HepG2 (cell line): ENCODE data around the gene RACGAP1. TPM values are rescaled to one million over a fixed set of nuclear protein-coding genes. Genes with fewer than 3 reads are reported as not detected.

Experiments
- ATAC-seq: fragments of 200-7000 bp; cut with Tn5 transposase; 3 replicates; pipeline ENCODE4 v1.9.1; 2020; ENCODE audit warnings: mild to moderate bottlenecking, moderate library complexity
- BruUV-seq: library from RNA; stranded (reverse); fragments of 400-500 nt; replicated peaks from 2 replicates; lab custom pipeline; 2021; lab: Mats Ljungman, UMichigan
- CTCF ChIA-PET: fragments of 300-600 bp; formaldehyde crosslinking; extraction: SDS; loops from one replicate; lab custom pipeline; 2021; ENCODE audit warnings: low total read pairs, inconsistent platforms, low intra/inter-chr PET ratio; lab: Yijun Ruan, JAX
- POLR2A ChIA-PET: fragments of 350-600 bp; sonication (Branson Sonifier 250); formaldehyde crosslinking; loops from one replicate; lab custom pipeline; 2020; ENCODE audit warnings: antibody characterized with exemption, inconsistent platforms; lab: Yijun Ruan, JAX
- DNase-seq: peaks from one replicate; pipeline ENCODE4 v3.0.0-alpha.2; 2015; ENCODE audit warnings: low spot score
- FAIRE-seq: peaks from 3 replicates; lab custom pipeline; 2011; peaks lifted over from hg19 to GRCh38; lab: Jason Lieb, UNC
- H2AFZ ChIP-seq: one replicate; pipeline ENCODE4 v1.6.1; 2011; ENCODE audit warnings: low read length, inconsistent platforms
- H3K27ac ChIP-seq: fragments of 300-600 bp; 3 replicates; pipeline ENCODE4 v1.8.0; 2011; ENCODE audit warnings: mixed run types, mild to moderate bottlenecking, mixed read lengths, low read length, inconsistent platforms; ENCODE audit not compliant: insufficient read depth; ENCODE audit errors: extremely low read length
- H3K27me3 ChIP-seq, 2 experiments: fragments of 200-600 bp in 1 of 2; 2 replicates in 1 of 2; 3 replicates in 1 of 2; pipeline versions ENCODE4 v1.6.0 to v1.8.0; 2011; ENCODE audit warnings: low read length in 2 of 2, mild to moderate bottlenecking in 2 of 2, moderate library complexity in 2 of 2, inconsistent platforms in 1 of 2; ENCODE audit not compliant: insufficient read depth in 2 of 2, control insufficient read depth in 1 of 2
- H3K36me3 ChIP-seq, 2 experiments: fragments of 200-600 bp in 1 of 2; replicated peaks in 1 of 2; 2 replicates in 1 of 2; 3 replicates in 1 of 2; pipeline versions ENCODE4 v1.5.1 to v1.8.0; 2011; ENCODE audit warnings: low read length in 2 of 2, inconsistent platforms in 1 of 2; ENCODE audit not compliant: insufficient read depth in 2 of 2, control insufficient read depth in 1 of 2
- H3K4me1 ChIP-seq: 2 replicates; pipeline ENCODE4 v1.5.1; 2012; ENCODE audit warnings: low read length, inconsistent platforms; ENCODE audit not compliant: insufficient read depth
- H3K4me2 ChIP-seq: 2 replicates; pipeline ENCODE4 v1.6.0; 2011; ENCODE audit warnings: low read depth, low read length, inconsistent platforms
- H3K4me3 ChIP-seq, 3 experiments: fragments of 200-600 bp in 1 of 3; sonication (generic), shearing (Covaris generic) in 1 of 3; replicated peaks in 1 of 3; 2 replicates each; pipeline ENCODE4 v1.5.1; 2011 to 2016; ENCODE audit warnings: low read length in 3 of 3, inconsistent platforms in 2 of 3, low read depth in 2 of 3, mild to moderate bottlenecking in 2 of 3, control low read depth in 1 of 3, mixed read lengths in 1 of 3; ENCODE audit not compliant: insufficient read depth in 1 of 3
- H3K79me2 ChIP-seq: one replicate; pipeline ENCODE4 v1.6.1; 2011; ENCODE audit warnings: low read length, inconsistent platforms; ENCODE audit not compliant: insufficient read depth
- H3K9ac ChIP-seq: 2 replicates; pipeline ENCODE4 v1.6.0; 2011; ENCODE audit warnings: mild to moderate bottlenecking, low read depth, low read length, inconsistent platforms; ENCODE audit not compliant: insufficient read depth
- H3K9me3 ChIP-seq: 2 replicates; pipeline ENCODE4 v1.5.1; 2012; ENCODE audit warnings: mild to moderate bottlenecking, low read length
- H4K20me1 ChIP-seq: 2 replicates; pipeline ENCODE4 v1.6.0; 2011; ENCODE audit warnings: inconsistent platforms, mild to moderate bottlenecking, low read length, moderate library complexity; ENCODE audit not compliant: insufficient read depth
- ATRX ChIP-seq: sonication (generic); formaldehyde crosslinking; IDR thresholded peaks from 2 replicates; pipeline ENCODE4 v1.4.0; 2020; ENCODE audit warnings: missing genetic modification reagents, borderline replicate concordance
- BORCS8-MEF2B ChIP-seq: sonication (generic); formaldehyde crosslinking; IDR thresholded peaks from 2 replicates; pipeline ENCODE4 v1.8.0; 2022; ENCODE audit warnings: mild to moderate bottlenecking, missing genetic modification reagents
- TCF12 ChIP-seq, 2 experiments: fragments of 450-650 bp in 1 of 2; sonication (generic) in 1 of 2; formaldehyde crosslinking in 1 of 2; IDR thresholded peaks; 2 replicates each; pipeline versions ENCODE4 v1.6.1 to v1.8.0; 2017 to 2022; ENCODE audit warnings: antibody characterized with exemption in 1 of 2, mild to moderate bottlenecking in 1 of 2, missing genetic modification reagents in 1 of 2, moderate library complexity in 1 of 2
- THAP9 ChIP-seq: sonication (generic); formaldehyde crosslinking; IDR thresholded peaks from 2 replicates; pipeline ENCODE4; 2020; ENCODE audit warnings: missing genetic modification reagents, mild to moderate bottlenecking, borderline replicate concordance
- ZBTB20 ChIP-seq: sonication (generic); formaldehyde crosslinking; IDR thresholded peaks from 2 replicates; pipeline ENCODE4 v1.8.1; 2023; ENCODE audit warnings: missing genetic modification reagents, low read depth, mild to moderate bottlenecking, borderline replicate concordance
- ZHX1 ChIP-seq: sonication (generic); formaldehyde crosslinking; IDR thresholded peaks from 2 replicates; pipeline ENCODE4 v1.8.1; 2022; ENCODE audit warnings: low read depth, mild to moderate bottlenecking, missing genetic modification reagents
- ZNF543 ChIP-seq: sonication (generic); formaldehyde crosslinking; IDR thresholded peaks from 2 replicates; pipeline ENCODE4 v1.4.0; 2020; ENCODE audit warnings: mild to moderate bottlenecking, missing genetic modification reagents
- ZNF614 ChIP-seq: IDR thresholded peaks from 2 replicates; pipeline ENCODE4 v1.6.1; 2018; ENCODE audit warnings: missing biosample characterization, missing genetic modification reagents, inconsistent platforms, borderline replicate concordance
- ZNF766 ChIP-seq: sonication (generic); formaldehyde crosslinking; IDR thresholded peaks from 2 replicates; pipeline ENCODE4 v1.5.0; 2020; ENCODE audit warnings: missing genetic modification reagents, borderline replicate concordance
- WGBS: methylation state at CpG from one replicate; pipeline ENCODE4 v1.1.6; 2017; ENCODE audit warnings: low lambda C conversion rate; 5-methylcytosine and 5-hydroxymethylcytosine counted together
- in situ Hi-C: cut with HindIII; loops from 2 replicates; pipeline ENCODE4 v1.10.0; 2017; ENCODE audit warnings: low pct_unique_long_range_greater_than_20kb; ENCODE audit not compliant: extremely low pct_ligation_motif_present
- intact Hi-C: fragments of 100-400 bp; cut with micrococcal nuclease; formaldehyde crosslinking; loops from one replicate; pipeline ENCODE4 v1.10.0; 2022; ENCODE audit not compliant: unreplicated experiment
- polyA plus RNA-seq, 8 experiments: library from polyadenylated mRNA; depleted of rRNA in 3 of 8; stranded (reverse) in 7 of 8; unstranded in 1 of 8; fragments of >200 nt; fragmentation: Illumina TruSeq in 4 of 8; extraction: Trizol in 4 of 8; gene quantifications; 2 replicates each; pipeline versions ENCODE4 v1.2.1 to v1.2.3, GENCODE V29; 2011 to 2016; ENCODE audit warnings: low read depth in 4 of 8, missing spikeins in 1 of 8, mixed read lengths in 1 of 8; ENCODE audit not compliant: insufficient read depth in 1 of 8
- total RNA-seq, 5 experiments: library from RNA; depleted of rRNA; stranded (reverse); fragments of >200 nt; fragmentation: Illumina TruSeq; extraction: Trizol; gene quantifications; 2 replicates each; pipeline ENCODE4 v1.2.3, GENCODE V29; 2016; ENCODE audit warnings: low read depth in 1 of 5
- TF ChIP-seq, protein P1 (sequence below): sonication (generic); formaldehyde crosslinking; IDR thresholded peaks from 2 replicates; pipeline ENCODE4 v1.4.0; 2020; ENCODE audit warnings: missing genetic modification reagents

The RACGAP1 gene
- total and polyA plus RNA-seq, 2 of the 13 experiments (the other 11 are each of a cell fraction or from before 2014, with no cell fraction given): 16.7 to 57.9 TPM

DNA sequence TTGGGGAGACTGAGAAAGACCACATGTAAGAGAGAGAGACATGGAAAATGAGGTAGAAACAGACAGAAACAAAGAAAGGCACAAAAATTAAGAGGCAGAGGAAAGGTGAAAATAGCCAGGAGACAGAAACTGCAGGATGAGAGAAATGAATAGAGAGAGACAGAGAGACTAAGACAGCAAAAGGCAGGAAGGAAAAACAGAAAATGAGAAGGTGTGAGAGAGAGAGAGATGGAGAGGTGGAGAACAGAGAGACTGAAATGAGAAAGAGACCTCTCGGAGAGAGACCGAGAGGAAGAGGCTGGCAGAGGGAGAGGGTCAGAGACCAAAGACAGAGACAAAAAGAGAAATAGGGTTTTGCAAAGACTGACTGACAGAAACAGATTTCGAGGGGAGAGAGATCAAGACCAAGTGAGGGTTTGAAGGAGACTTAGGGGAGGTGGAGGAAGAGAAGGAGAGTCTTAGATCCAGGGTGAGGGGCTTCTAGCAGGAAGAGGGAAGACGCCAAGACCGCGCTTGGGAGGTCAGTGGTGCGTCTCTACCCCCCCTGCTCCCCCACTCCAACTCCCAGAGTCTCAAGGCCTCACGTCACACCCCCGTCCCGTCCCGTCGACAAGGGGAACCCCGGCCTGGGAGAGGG lies 64.7 kb downstream of the RACGAP1 start (continued):
- TF ChIP-seq ZHX1 (CRISPR knock-in tag) (no peak), TCF12 (IDR thresholded peaks at IDR 0.05) (no peak), TCF12 (CRISPR knock-in tag; IDR thresholded peaks at IDR 0.05) (no peak), BORCS8-MEF2B (CRISPR knock-in tag) (no peak)
- TF ChIP-seq, protein P1, sequence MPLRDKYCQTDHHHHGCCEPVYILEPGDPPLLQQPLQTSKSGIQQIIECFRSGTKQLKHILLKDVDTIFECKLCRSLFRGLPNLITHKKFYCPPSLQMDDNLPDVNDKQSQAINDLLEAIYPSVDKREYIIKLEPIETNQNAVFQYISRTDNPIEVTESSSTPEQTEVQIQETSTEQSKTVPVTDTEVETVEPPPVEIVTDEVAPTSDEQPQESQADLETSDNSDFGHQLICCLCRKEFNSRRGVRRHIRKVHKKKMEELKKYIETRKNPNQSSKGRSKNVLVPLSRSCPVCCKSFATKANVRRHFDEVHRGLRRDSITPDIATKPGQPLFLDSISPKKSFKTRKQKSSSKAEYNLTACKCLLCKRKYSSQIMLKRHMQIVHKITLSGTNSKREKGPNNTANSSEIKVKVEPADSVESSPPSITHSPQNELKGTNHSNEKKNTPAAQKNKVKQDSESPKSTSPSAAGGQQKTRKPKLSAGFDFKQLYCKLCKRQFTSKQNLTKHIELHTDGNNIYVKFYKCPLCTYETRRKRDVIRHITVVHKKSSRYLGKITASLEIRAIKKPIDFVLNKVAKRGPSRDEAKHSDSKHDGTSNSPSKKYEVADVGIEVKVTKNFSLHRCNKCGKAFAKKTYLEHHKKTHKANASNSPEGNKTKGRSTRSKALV (CRISPR knock-in tag): no peak
- TF ChIP-seq, all 625 proteins: peak for 0

- FAIRE-seq (no peak), ATAC-seq (no peak), DNase-seq (no peak)
- 5% methylated on average over 7 of the region's 11 CpGs for WGBS
- no peaks in the 10 kb centered on the region for H3K79me2 ChIP-seq
- no peaks in the 10 kb centered on the region for H4K20me1 ChIP-seq
- H3K9me3 ChIP-seq: no peaks in the 10 kb centered on the region
- H3K27me3 ChIP-seq: peaks cover 4 to 46% of the 10 kb centered on the region in 2 experiments
- intact Hi-C loops: no loop called here
- H3K9ac ChIP-seq: no peak overlapping the region
- H3K27ac ChIP-seq: no peak overlapping the region
- H2AFZ ChIP-seq: no peak overlapping the region
- no peak overlapping the region for H3K4me3 ChIP-seq
- H3K36me3 ChIP-seq: no peaks in the 10 kb centered on the region
- ChIA-PET CTCF (no interaction called here), POLR2A (no interaction called here)
- peaks cover 40% of the 10 kb centered on the region for H3K4me1 ChIP-seq
- no TSS peak for BruUV-seq
- peak overlapping the region; percentile 4; the same call in 1 of the 2 replicates for H3K4me2 ChIP-seq
- in situ Hi-C loops: no loop called here
- TF ChIP-seq ZBTB20 (CRISPR knock-in tag) (no peak), ZNF614 (no peak), ZNF543 (CRISPR knock-in tag) (no peak), THAP9 (no peak), ATRX (no peak), ZNF766 (CRISPR knock-in tag) (no peak)
These were observed 65.4 kb downstream of the RACGAP1 start for GRCh38 chr12:49959685-49960473.
